ENCODE measurements around the gene HIVEP2. TPM values are rescaled to one million over a fixed set of nuclear protein-coding genes. Genes with fewer than 3 reads are reported as not detected.
"Not testable (repeated sequence)": the region's sequence is repeated elsewhere in the genome, so short reads cannot be mapped to it uniquely, and the experiment has no call there.

HIVEP2 gene
- total RNA-seq = 15.2 to 20.4 TPM (median 16.9 TPM) in 3 replicates

GRCh38 chr6:142945049-142945445 is at the start of gene HIVEP2:
Gene HIVEP2 (minus strand): TSS chr6:142945176. CDS start chr6:142774738, 170,438 bp downstream.
- TF ChIP-seq, protein P1, sequence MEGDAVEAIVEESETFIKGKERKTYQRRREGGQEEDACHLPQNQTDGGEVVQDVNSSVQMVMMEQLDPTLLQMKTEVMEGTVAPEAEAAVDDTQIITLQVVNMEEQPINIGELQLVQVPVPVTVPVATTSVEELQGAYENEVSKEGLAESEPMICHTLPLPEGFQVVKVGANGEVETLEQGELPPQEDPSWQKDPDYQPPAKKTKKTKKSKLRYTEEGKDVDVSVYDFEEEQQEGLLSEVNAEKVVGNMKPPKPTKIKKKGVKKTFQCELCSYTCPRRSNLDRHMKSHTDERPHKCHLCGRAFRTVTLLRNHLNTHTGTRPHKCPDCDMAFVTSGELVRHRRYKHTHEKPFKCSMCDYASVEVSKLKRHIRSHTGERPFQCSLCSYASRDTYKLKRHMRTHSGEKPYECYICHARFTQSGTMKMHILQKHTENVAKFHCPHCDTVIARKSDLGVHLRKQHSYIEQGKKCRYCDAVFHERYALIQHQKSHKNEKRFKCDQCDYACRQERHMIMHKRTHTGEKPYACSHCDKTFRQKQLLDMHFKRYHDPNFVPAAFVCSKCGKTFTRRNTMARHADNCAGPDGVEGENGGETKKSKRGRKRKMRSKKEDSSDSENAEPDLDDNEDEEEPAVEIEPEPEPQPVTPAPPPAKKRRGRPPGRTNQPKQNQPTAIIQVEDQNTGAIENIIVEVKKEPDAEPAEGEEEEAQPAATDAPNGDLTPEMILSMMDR (IDR thresholded peaks at IDR 0.05; ENCODE audit: unreplicated experiment) = no peak
- DNase-seq (ENCODE audit: low spot score in 2 of 2, unreplicated experiment in 2 of 2) = peak; percentile 80 to 86
- no peaks in the 10 kb centered on the region for H3K27me3 Mint-ChIP-seq (ENCODE audit: low read depth)
- no peaks in the 10 kb centered on the region for H3K36me3 Mint-ChIP-seq
- H3K27ac Mint-ChIP-seq = peak within 1 kb of the TSS; percentile 100
- H3K4me1 Mint-ChIP-seq = peaks cover 28% of the 10 kb centered on the region
- H3K4me3 Mint-ChIP-seq = peak within 1 kb of the TSS; percentile 99
- no peaks in the 10 kb centered on the region for H3K9me3 Mint-ChIP-seq

DNA sequence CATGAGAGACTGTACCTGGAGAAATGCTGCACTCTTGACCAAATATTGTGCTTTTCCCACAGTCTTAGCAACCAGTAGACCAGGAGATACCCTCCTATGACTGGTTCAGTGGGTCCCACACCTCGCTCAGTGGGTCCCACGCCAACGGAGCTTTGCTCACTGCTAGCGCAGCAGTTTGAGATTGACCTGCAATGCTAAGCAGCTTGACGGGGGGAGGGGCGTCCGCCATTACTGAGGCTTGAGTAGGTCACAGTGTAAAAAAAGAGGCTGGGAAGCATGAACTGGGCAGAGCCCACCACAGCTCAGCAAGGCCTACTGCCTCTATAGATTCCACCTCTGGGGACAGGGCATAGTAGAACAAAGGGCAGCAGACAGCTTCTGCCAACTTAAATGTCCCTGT is 49.0 kb upstream of the HIVEP2 start:
- H3K27me3 Mint-ChIP-seq (ENCODE audit: low read depth) = no peaks in the 10 kb centered on the region
- no peak overlapping the region for H3K27ac Mint-ChIP-seq
- no peaks in the 10 kb centered on the region for H3K36me3 Mint-ChIP-seq
- TF ChIP-seq, protein P1 (IDR thresholded peaks at IDR 0.05; ENCODE audit: unreplicated experiment) = no peak
- H3K4me1 Mint-ChIP-seq = no peaks in the 10 kb centered on the region
- H3K9me3 Mint-ChIP-seq = peaks cover 14% of the 10 kb centered on the region
- no peak overlapping the region for H3K4me3 Mint-ChIP-seq
- no peak for DNase-seq (ENCODE audit: low spot score in 2 of 2, unreplicated experiment in 2 of 2)

DNA sequence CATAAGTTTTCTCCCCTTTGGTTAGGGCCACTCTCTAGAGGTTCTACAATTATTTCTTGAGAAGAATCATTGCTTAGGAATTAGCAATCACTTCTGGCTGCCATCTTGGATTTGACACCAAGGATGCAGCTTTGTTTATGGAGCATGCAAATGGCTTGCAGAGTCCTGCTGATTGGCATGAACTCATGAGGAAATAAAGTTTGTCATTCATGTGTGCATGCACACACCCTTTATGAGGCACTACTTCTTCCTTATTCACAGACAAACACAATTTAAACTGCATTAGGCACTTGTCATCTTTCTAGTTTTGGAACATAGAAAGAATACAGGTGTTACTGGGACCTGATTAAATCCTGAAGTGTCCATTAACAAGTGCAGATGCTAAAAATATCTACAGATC is 42.5 kb upstream of the HIVEP2 start:
- Mint-ChIP-seq H3K9me3 (peaks cover under 1% of the 10 kb centered on the region), H3K36me3 (no peaks in the 10 kb centered on the region), H3K27me3 (ENCODE audit: low read depth) (no peaks in the 10 kb centered on the region), H3K4me1 (no peaks in the 10 kb centered on the region), H3K27ac (no peak overlapping the region), H3K4me3 (no peak overlapping the region)
- TF ChIP-seq, protein P1 (IDR thresholded peaks at IDR 0.05; ENCODE audit: unreplicated experiment) = no peak
- DNase-seq (ENCODE audit: low spot score in 2 of 2, unreplicated experiment in 2 of 2) = no peak

- TF ChIP-seq, protein P1 (IDR thresholded peaks at IDR 0.05; ENCODE audit: unreplicated experiment) = no peak
- Mint-ChIP-seq H3K27me3 (ENCODE audit: low read depth) (no peaks in the 10 kb centered on the region), H3K9me3 (peaks cover 16% of the 10 kb centered on the region), H3K4me1 (no peaks in the 10 kb centered on the region), H3K27ac (no peak overlapping the region), H3K4me3 (no peak overlapping the region), H3K36me3 (no peaks in the 10 kb centered on the region)
- no peak for DNase-seq (ENCODE audit: low spot score in 2 of 2, unreplicated experiment in 2 of 2)
These were observed 40.3 kb upstream of the HIVEP2 start for GRCh38 chr6:142985281-142985680.

GRCh38 chr6:142984386-142984785 is 39.4 kb upstream of the HIVEP2 start:
- H3K4me3 Mint-ChIP-seq = no peak overlapping the region
- no peaks in the 10 kb centered on the region for H3K27me3 Mint-ChIP-seq (ENCODE audit: low read depth)
- H3K36me3 Mint-ChIP-seq = no peaks in the 10 kb centered on the region
- H3K4me1 Mint-ChIP-seq = no peaks in the 10 kb centered on the region
- H3K9me3 Mint-ChIP-seq = peaks cover 19% of the 10 kb centered on the region
- TF ChIP-seq, protein P1 (IDR thresholded peaks at IDR 0.05; ENCODE audit: unreplicated experiment) = no peak
- DNase-seq (ENCODE audit: low spot score in 2 of 2, unreplicated experiment in 2 of 2) = no peak
- no peak overlapping the region for H3K27ac Mint-ChIP-seq

DNA sequence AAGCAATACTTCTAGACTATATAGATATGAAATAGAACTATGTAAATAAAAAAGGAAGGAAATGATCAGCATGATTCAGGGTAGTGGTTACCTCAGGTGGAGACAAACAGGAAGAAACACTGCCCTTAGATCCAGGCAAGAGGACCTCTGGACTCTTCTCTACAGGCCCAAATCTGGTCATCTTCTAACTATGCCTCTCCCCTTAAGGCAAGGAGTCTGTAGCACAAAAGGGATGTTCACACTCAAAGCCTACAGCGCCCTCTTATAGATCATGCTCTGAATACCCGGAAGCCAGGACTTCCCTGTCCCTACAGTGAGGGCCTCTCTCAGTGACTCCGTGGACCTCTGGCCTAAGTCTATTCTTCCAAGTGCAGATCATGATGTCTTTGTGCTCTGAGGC is 30.4 kb upstream of the HIVEP2 start:
- Mint-ChIP-seq H3K9me3 (peaks cover 14% of the 10 kb centered on the region), H3K27ac (no peak overlapping the region), H3K4me3 (no peak overlapping the region), H3K27me3 (ENCODE audit: low read depth) (no peaks in the 10 kb centered on the region), H3K36me3 (no peaks in the 10 kb centered on the region), H3K4me1 (no peaks in the 10 kb centered on the region)
- DNase-seq (ENCODE audit: low spot score in 2 of 2, unreplicated experiment in 2 of 2) = no peak
- TF ChIP-seq, protein P1 (IDR thresholded peaks at IDR 0.05; ENCODE audit: unreplicated experiment) = no peak

DNA sequence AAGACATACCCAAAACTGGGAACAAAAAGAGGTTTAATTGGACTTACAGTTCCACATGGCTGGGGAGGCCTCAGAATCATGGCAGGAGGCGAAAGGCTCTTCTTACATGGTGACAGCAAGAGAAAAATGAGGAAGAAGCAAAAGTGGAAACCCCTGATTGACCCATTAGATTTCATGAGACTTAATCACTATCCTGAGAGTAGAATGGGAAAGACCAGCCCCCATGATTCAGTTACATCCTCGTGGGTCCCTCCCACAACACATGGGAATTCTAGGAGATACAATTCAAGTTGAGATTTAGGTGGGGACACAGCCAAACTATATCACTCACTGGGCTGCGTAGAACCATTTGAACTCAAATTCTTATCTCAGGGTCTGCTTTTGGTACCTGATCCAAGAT is 26.0 kb upstream of the HIVEP2 start:
- not testable (repeated sequence) for DNase-seq (ENCODE audit: low spot score in 2 of 2, unreplicated experiment in 2 of 2); H3K4me1 Mint-ChIP-seq; H3K27ac Mint-ChIP-seq; H3K4me3 Mint-ChIP-seq; H3K36me3 Mint-ChIP-seq; H3K27me3 Mint-ChIP-seq (ENCODE audit: low read depth); H3K9me3 Mint-ChIP-seq

All from mesothelial cell of epicardium (in vitro differentiated cells).